DMS53 treated with DMSO at 0.1 percent for 48 hours (cell line): ENCODE measurements around the gene C2orf72.
"Not testable (repeated sequence)": the region's sequence is repeated elsewhere in the genome, so short reads cannot be mapped to it uniquely, and the experiment has no call there.

Experiments
- DNase-seq: peaks from one replicate; lab custom pipeline; 2025; ENCODE audit not compliant: unreplicated experiment; lab: John Stamatoyannopoulos, UW

Gene C2orf72

DNA sequence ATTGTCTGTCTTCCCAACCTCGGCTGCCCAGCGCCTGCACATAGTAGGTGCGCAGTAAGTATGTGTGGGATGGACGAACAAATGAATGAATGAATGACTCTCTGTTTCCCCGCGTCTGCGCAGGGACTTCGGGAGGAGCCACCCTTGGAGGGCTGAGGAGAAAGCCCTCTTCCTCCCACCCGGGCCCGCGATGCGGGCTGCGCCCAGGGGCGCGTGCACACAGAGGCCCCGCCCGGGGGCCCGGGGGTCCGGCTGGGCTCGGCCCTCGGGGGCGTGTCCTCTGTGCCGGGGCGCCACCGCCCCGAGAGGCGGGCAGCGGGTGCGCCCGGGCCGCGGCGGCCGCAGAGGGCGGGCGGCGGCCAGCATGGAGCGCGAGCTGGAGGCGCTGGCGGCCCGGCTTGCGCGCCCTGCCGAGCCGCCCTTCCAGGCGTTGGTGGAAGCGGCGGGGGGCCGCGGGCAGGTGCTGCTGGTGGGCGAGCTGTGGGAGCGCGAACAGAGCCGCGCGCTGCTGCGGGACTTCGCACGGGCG lies at the start of gene C2orf72:
Gene C2orf72, plus strand, starts transcription at position 322 of the 529 bp plus-strand sequence. Its CDS starts 43 bp downstream, at position 365.
- DNase-seq: no peak

DNA sequence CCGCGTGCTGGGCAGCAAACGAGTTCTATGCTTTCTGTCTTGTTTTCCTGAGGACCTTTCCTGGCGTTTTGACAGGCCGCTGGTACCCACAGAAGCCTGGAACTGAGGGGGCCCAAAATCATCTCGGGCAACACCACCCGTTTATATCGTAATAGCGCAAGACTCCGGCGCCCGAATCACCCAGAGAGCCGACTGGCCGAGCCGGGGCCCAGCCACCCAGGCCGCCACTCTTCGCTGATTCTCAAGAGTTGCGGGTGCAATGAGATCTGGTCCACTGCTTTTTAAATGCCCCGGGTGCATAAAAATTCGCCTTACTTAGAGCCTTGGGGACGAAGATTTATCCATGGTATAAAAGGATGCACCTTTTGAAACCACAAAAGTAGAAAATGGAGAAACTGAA lies 47.6 kb upstream of the C2orf72 start:
- no peak for DNase-seq

DNA sequence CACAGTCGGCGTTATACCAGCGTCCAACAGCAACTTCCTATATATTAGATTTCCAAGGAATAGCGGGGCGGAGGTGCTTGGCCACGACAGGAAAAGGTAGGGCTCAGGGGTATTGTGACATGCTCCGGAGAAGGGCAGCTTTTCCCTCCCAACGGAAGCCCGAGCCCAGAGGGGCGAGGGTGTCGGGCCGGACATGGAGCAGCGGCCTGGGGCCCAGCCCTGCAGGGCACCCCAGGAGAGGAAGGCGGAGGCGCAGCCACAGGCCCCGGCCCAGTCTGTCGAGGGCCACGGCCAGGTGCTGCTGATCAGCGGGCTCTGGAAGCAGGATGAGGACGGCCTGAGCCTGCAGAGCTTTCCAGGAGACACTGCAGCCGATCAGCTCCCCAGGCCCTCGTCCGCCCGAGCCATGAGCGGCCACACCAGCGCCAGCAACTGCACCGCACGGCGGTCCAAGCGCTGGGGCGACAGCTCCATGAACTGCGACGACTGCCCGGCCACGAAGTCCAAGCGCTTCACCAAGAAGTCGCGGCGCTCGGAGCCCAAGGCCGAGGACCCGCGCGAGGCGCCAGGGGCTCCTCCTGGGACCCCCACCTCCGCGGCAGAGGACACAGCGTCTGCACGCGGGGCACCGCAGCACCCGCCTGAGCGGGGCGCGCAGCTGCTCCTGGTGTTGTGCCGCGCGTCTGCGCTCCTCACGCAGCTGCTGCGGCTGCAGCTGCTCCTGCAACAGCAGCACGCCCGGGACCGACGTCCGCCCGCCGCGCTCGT lies 47.0 kb upstream of the C2orf72 start:
- no peak for DNase-seq

- DNase-seq: no peak
These were observed 46.5 kb upstream of the C2orf72 start for GRCh38 chr2:230990899-230991150.

- DNase-seq: peak; percentile 7
These were observed 45.7 kb upstream of the C2orf72 start for GRCh38 chr2:230991598-230991997.

- no peak for DNase-seq
These were observed 41.5 kb upstream of the C2orf72 start, which contains the start of gene SPATA3 for GRCh38 chr2:230995821-230996220. Gene SPATA3, plus strand, starts transcription at chr2:230996121. Its CDS starts 113 bp downstream, at chr2:230996234.

DNA sequence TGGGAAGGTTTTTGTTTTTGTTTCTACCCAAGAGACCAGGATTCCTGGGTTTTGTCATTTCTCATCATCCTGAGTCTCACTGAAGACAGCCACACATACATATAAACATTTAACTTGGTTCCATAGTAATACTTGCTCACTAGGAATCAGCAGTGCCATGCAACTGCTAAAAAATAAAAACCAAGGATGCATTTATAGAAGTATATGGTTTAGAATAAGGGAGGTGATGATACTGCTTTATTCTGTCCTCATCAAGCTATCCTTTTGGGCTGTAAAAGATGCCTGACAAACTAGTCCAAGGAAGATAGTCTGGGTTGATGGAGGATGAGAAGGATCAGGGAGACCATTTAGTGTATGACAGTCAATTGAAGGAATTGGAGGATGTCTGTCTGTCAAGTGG lies 40.7 kb upstream of the C2orf72 start:
- DNase-seq: no peak

DNA sequence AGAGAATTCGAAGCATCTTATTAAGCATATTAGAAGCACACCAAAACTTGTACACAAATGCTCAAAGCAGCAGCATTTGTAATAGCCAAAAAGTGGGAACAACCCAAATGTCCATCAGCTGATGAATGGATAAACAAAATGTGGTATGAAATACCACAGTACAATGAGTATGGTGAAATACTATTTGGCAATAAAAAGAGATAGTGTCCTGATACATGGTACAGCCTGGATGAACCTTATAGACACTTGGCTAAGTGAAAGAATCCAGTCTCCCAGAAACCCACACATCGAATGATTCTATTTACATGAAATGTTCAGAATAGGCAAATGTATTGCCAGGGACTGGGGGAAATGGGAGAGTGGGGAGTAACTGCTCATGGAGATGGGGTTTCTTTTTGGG lies 38.4 kb upstream of the C2orf72 start:
- no peak for DNase-seq

DNA sequence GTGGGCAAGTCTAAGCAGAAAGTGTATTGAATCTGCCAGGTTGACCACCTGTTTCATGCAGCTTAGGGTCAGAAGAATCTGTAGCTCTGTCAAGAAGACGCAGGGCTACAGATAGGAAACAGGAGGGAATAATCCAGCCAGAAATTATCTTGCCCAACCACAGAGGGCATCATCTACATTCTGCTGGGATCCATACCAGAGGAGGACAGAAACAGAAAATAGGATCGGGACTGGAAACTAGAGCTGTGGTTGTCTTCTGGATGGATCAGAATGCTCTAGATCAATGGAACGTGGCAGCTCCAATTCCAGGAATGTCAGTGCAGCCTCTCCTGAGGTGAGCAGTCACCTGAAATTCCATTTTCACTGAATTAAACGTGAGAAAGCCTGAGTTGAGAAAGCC lies 37.8 kb upstream of the C2orf72 start:
- DNase-seq: no peak

DNA sequence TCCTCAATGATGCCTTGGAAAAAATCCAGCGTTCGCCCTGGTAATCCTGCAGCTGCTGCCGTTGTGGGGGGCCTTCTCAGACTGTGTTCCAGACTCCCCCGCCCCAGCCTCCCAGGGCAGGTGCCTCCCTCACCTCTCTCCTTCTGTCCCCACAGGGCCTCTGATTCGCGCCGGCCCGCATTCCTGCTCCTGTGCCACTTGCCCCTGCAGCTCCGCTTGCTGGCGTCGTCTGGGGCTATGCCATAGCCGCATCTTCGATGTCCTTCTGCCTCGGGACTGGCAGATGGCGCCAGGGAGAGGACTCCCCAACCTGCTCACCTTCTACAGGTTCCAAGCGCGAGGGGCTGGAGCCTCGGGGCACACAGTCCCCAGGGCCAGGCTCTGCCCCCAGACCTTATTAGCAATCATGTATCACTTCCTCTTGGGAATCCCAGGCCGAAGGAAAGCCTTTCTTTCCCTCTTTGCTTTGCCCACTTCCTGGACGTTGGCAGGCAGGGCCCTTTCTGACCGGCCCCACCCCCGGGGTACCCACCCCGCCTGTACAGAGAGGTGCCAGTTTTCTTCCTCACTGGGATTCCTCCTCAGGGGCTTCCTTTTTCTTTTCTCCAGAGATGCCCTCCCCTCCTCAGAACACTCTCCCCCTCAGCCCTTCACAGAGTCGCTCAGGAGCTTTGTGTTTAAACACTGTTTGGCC lies 37.0 kb upstream of the C2orf72 start:
- DNase-seq: no peak

GRCh38 chr2:231001036-231001435 lies 36.3 kb upstream of the C2orf72 start:
- no peak for DNase-seq

DNA sequence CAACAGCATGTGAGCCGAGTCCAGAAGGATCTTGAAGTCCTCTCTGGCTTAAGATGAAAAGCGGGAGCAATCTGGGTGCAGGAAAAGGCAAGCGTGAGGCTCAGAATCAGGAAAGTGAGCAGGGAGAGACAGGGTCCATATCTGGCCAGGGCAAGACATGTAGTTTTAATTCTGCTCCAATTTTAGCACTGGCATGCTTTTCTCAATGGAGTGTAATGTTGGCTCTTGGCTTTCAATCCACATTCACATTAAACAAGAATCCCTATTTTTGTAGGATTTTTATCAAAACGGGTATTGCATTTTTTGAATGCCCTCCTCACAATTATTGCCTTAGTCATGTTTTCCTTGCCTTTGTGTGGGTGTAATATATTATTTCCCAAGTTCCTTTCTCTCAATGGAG lies 35.4 kb upstream of the C2orf72 start:
- no peak for DNase-seq

DNA sequence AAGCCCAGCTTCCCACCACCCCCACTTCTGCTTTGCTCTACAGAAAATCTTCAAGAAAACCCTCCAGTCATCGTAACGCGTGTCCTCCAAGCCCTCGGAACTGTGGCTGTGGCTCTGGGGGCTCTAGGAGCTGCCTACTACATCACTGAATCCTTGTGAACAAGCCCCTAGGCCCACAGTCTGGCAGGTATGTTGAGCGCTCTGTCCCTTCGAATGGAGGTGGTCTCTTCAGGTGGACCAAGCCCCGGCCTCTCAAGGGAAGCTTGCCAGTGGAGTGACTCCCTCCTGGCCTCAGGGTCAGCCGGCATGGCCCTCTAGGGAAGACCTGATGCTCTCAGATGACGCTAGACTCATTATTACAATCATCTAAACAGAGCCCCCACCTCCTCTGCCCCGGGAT lies 34.7 kb upstream of the C2orf72 start:
- DNase-seq: no peak

DNA sequence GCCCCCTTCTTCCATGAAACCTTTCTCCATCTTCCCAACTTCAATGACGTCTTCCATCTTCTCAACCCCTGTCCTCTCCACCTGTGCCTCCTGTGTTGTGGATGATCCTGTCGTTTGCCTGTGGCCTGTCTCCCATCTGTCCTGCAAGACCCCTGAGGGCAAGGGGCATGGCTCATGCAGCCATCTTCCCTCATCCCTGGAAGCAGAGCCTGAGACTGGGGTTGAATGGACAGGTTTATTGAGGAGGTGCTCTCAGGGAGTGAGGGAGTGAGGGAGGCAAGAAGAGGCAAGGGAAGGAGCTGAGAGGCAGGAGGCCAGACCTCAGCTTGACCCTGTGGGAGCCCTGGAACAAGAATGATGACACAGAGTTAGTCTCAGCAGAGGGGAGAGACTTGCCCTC lies 34.1 kb upstream of the C2orf72 start:
- DNase-seq: no peak

DNA sequence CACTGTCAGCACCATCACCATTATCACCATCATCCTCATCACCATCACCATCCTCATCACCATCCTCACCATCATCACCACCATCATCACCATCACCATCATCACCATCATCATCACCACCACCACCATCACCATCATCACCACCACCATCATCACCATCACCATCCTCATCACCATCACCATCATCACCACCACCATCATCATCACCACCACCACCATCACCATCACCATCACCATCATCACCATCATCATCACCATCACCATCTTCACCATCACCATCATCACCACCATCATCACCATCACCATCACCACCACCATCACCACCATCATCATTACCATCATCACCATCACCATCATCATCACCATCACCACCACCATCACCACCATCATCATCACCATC lies 32.4 kb upstream of the C2orf72 start:
- DNase-seq: not testable (repeated sequence)

- peak; percentile 51 for DNase-seq
These were observed 29.8 kb upstream of the C2orf72 start for GRCh38 chr2:231007286-231008098.

GRCh38 chr2:231008131-231008530 lies 29.2 kb upstream of the C2orf72 start:
- DNase-seq: no peak

GRCh38 chr2:231009236-231009919 lies 27.9 kb upstream of the C2orf72 start:
- DNase-seq: no peak

GRCh38 chr2:231010201-231010730 lies 27.1 kb upstream of the C2orf72 start:
- DNase-seq: no peak

GRCh38 chr2:231011526-231011925 lies 25.8 kb upstream of the C2orf72 start:
- DNase-seq: no peak

DNA sequence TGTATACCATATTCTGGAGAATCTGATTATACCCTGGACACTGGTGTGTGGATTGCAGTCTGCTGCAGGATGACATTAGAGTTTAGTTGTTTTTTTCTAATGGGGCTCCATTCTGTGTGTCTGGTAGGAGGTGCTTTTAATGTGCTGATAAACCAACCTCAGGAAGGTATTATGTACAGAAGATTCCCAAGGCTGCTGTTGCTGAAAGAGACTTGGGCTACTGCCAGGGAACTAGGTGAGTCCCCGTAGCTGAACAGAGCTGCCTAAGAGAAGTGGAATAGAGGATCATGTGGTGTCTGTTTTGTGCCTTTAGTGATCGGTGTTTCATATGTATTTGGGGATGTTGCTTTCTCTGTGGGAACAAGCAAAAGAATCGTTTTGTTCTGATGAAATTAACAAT lies 24.9 kb upstream of the C2orf72 start:
- no peak for DNase-seq
